ENCODE measurements around the gene SPRY2.
A peak's percentile ranks its signal among the peaks of the same experiment; 100 is the strongest.
"Not testable (repeated sequence)": the region's sequence is repeated elsewhere in the genome, so short reads cannot be mapped to it uniquely, and the experiment has no call there.

SPRY2 gene, protein sequence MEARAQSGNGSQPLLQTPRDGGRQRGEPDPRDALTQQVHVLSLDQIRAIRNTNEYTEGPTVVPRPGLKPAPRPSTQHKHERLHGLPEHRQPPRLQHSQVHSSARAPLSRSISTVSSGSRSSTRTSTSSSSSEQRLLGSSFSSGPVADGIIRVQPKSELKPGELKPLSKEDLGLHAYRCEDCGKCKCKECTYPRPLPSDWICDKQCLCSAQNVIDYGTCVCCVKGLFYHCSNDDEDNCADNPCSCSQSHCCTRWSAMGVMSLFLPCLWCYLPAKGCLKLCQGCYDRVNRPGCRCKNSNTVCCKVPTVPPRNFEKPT

GRCh38 chr13:80341101-80341755, at the start of gene SPRY2:
SPRY2 (minus strand) TSS chr13:80341126; CDS start chr13:80337705, 3,421 bp downstream.
- peak; percentile 98 for DNase-seq (ENCODE audit: low spot score)

DNA sequence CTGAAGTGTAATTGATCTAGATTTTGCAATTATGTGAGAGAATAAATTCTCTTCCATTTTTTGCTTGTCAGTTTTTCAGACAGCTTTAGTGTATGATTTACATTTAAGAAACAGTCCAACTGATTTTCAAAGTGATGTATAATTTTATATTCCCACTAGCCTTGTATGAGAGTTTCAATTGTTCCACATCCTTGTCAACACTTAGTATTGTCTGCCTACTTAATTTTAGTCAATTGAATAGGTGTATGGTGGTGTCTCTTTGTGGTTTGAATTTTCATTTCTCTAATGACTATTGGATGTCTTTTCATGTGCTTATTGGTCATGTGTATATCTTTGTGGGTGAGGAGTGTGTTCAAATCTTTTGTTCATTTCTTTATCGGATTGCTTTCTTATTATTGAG, 49.4 kb upstream of the SPRY2 start:
- no peak for DNase-seq (ENCODE audit: low spot score)

DNA sequence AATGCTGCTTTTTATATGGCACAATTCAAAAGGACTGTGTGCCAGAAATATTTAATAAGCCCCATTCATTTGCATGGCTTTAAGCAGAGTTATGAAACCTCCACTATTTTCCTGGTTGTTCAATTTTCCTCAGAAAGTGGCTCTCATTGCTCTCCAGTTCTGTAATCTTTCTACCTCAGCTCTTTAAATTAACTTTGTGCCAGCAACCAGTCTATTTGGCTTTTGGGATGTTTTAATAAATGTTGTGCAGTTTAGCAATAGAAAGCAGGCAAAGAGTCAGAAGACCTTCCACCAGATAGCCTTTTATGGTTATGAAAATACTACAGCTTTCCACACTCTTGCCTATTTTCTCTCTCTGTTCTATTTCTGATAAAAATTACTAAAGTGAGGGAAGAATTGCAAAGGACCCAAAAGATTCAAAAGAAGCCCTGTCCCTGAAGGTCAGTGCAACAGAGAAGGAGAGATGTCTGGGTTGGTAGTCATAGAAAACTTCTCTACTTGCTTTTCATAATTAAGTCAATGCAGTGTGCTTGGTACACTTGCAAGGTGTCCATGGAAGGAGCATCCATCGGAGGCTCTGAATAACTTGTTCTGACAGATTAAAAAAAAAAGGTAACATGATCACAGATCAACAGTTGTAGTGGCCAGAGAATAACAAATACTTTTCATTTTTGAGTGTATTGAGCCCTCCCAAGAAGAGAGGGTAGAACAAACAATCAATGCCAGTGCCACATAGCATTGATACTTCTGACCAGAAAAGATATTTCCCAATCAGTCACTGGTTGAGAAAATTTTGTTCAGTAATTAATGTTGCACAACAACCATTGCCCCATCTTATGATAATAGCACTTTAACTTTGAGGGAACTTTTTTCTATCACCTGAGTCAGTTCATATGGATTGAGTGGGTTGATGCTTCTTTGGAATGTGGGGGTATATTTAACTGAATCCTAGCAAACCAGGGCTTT, 48.4 kb upstream of the SPRY2 start:
- no peak for DNase-seq (ENCODE audit: low spot score)

DNA sequence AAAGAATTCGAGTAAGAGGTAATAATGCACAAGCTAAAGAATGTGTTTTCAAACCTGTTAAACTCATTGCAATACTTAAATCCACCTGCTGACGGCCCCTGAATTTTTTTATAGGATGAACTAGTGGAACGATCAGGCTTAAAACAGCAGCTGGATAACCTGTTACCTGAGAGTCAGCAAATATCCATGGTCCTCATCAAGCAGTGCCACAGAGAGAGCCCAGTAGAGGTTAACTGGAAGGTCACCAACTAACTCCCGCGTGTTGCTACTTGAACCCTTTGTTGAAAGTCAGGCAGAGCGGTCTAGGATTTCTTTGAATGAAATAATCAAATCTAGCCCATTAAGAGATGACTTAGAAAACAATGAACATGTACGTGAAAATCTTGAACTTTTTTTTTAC, 47.6 kb upstream of the SPRY2 start:
- no peak for DNase-seq (ENCODE audit: low spot score)

DNA sequence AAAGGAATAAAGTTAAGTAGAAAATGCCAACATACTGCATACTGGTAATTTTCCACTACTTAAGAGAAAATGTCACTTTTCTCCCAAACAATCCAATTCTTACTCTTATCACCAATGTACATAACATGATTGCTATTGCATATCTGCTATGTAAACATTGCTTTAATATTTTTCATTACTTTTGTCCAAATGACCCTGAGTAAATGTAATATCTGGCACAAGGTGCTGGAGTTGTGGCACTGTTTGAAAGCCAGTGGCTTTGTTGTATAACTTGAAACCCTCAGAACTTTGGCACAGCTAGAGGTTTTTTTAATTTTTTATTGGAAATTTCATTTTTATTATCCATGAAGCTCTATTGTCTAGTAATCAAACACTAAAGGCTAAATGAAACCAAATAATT, 45.7 kb upstream of the SPRY2 start:
- DNase-seq (ENCODE audit: low spot score) = no peak

- no peak for DNase-seq (ENCODE audit: low spot score)
Observed at GRCh38 chr13:80386002-80386401, 45.1 kb upstream of the SPRY2 start.

DNA sequence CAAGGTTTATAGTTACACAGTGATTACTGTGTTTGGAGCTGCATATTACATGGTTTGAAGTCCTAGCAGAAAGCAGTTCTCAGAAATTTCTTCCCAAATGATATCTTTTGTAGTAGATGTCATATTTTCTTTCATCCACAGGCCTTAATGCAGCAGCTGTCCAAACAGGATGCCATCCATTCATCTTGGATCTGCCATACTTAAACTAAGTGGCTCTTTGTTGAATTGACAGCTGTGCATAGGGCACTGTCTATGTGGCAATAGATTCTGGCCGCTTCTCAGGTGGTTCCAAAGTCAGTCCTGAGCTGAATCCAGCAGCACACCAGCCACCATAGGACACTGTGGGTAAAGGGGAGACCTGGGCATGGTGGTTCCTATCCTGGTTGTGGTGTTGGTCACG, 41.6 kb upstream of the SPRY2 start:
- no peak for DNase-seq (ENCODE audit: low spot score)

DNA sequence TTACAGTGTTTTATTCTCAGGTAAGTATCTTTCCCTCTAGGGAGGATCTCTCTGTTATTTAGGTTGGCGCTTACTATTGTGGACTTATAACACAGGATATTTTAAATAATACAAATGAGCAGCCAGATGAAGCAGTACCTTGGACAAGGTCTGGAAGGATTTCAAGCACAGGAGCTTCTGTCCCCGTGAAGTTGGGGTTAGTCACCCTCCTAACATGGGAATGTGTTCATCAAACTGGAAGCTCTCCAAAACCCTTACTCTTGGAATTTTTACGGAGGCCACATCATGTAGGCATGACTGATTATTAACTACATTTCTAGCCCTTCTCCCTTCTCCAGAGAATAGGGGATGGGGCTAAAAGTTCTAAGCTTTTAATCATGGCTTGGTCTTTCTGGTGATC, 38.3 kb upstream of the SPRY2 start:
- peak; percentile 98 for DNase-seq (ENCODE audit: low spot score)

DNA sequence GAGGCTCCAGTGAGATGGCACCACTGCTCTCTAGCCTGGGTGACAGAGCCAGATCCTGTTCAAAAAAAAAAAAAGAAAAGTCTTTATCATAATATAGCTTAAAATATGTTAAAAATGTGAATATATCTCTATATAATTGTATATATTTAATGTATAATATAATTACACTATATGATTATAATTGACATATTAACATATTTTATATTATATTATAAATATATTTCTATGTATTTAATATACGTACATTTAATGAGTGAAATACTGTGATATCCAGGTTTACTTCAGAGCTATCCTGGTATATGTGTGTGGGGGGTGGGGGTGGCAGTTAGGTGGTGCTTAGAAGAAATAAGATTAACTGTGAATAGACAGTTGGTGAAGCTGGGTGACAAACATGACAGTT, 35.6 kb upstream of the SPRY2 start:
- DNase-seq (ENCODE audit: low spot score) = no peak

DNA sequence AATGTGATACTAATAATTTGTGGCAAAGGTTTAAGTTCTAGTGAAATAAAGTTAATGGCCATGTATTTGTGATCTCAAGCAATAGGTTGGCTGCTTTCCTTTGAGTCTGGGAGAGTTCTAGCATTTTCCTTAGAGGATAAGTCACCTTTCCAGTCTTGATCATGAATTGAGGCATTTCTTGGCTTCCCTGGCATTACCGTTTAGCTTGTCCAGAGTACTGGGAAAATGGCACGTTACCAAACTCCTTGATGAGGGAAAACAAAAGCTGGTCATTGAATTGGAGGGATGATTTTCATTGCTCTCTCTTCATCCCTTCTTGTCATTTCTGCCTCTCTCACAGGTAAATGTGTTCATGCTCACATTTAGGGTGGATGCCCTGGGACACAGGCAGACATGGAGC, 34.0 kb upstream of the SPRY2 start:
- DNase-seq (ENCODE audit: low spot score) = no peak

DNA sequence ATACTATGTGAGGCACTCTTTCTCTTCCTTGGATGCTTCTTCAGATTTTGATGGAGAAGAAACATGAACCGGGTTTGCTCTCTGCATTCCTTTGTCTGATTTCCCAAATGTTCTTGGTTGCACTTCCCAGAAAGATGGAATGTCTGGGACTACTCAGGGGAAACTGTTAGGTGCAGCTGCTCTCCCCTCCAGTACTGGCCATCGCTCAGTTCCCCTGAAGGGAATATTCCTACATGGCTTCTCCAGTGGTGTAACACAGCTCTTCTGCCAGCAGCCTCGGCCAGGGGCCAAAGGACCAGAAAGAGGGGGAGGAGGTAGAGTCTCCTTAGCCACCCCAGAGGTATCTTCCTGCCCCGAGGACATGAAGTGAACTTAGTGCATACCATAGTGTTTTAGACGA, 33.5 kb upstream of the SPRY2 start:
- DNase-seq (ENCODE audit: low spot score) = no peak

GRCh38 chr13:80371840-80372509, 31.0 kb upstream of the SPRY2 start:
- no peak for DNase-seq (ENCODE audit: low spot score)

- DNase-seq (ENCODE audit: low spot score) = no peak
Observed at GRCh38 chr13:80367473-80367872, 26.5 kb upstream of the SPRY2 start.

DNA sequence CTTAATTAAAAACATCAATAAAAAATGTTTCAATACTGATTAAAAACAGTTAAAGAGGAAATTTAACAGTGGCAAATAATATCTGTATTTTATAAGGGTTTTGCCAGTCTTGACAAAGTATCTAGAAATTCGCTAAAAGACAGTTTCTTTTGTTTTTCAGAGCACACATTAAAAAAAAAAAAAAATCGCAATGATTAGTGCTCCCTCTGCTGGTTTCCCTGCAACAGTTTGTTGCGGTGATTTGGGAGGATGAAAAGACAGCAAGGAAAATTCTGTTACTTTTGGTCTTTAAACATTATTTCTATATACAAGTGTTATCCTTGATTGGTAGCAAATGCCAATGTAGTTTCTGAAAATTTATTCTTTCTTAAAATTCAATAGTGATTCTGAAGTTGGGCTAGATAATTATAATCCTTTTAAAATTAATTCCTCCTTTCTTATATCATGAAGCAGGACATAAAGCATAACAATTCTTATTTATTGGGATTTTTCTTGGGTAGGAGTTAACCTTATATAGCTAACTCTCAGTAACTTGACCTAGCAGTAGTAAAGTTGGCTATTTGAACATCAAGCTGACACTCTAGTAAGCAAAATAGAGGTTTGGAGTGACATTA, 23.1 kb upstream of the SPRY2 start:
- peak; percentile 39 for DNase-seq (ENCODE audit: low spot score)

GRCh38 chr13:80362481-80362880, 21.6 kb upstream of the SPRY2 start:
- DNase-seq (ENCODE audit: low spot score) = no peak

DNA sequence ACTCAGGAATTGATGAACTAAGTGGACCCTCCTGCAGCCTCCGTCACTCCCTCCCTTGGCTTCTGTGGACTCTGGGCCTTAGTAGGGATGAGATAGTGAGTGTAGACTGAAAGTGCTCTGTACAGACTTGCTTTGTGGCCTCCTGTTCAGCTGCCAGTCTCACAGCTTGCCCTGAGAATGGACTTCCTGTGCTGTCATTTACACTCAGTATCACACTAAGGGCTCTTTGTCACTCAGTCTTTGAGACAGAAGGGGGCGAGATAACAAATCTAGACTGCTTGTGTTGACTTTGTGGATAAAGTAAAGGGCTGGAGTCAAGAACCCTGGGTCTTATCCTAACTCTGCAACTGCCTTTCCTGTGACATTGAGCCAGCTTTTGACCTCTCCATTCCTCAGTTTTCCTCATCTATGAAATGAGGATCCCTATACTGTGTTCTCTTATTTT, 21.0 kb upstream of the SPRY2 start:
- DNase-seq (ENCODE audit: low spot score) = peak; percentile 21

- DNase-seq (ENCODE audit: low spot score) = no peak
Observed at GRCh38 chr13:80361298-80361697, 20.4 kb upstream of the SPRY2 start.

DNA sequence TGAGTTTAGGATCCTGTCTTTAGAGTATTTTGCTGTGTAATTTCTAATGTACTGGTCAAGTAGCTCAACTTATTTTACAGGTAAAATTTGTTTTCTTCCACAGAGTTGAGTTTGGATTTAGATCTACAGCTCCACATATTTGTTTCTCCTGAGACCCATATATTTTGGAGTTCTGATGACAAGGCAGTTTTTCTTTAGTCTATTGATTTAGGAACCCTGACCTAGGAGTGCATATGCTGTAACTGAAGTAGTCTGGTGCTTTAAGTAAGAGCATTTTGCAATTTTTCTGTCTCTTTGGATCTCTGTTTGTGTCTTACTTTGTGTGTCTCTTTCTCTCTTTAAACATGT, 19.5 kb upstream of the SPRY2 start:
- no peak for DNase-seq (ENCODE audit: low spot score)

DNA sequence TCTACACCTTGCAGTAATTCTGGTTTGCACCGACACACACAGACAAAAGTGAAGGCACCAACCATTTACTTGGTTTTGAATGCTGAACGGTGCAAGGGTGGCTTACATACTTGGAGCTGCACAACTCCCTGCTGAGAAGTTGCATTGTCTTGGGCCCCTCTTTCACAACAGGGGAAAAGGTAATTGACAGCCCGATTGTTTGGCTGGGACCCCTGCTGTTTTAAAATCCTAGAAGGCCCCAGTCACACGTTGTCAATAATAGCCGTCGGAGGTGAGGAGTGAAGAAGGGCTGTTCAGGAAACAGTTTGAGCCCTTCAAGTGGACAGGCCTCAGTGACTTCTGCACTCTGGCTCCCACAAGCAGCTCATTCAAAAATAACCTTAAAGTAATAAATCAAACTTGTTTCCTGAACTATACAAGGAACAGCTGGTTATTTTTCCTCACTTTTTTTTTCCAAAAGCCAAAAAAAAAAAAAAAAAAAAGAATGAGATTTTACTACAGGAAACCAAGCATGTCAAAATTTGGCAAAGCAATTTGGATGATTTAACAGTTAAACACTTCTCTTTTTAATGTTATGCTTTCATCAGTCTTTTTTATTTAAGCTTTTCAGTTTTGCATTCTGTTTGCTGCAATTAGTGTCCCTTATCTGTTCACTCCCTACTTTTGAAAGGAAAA, 19.0 kb upstream of the SPRY2 start:
- DNase-seq (ENCODE audit: low spot score) = no peak

- DNase-seq (ENCODE audit: low spot score) = no peak
Observed at GRCh38 chr13:80359414-80359777, 18.5 kb upstream of the SPRY2 start.

DNA sequence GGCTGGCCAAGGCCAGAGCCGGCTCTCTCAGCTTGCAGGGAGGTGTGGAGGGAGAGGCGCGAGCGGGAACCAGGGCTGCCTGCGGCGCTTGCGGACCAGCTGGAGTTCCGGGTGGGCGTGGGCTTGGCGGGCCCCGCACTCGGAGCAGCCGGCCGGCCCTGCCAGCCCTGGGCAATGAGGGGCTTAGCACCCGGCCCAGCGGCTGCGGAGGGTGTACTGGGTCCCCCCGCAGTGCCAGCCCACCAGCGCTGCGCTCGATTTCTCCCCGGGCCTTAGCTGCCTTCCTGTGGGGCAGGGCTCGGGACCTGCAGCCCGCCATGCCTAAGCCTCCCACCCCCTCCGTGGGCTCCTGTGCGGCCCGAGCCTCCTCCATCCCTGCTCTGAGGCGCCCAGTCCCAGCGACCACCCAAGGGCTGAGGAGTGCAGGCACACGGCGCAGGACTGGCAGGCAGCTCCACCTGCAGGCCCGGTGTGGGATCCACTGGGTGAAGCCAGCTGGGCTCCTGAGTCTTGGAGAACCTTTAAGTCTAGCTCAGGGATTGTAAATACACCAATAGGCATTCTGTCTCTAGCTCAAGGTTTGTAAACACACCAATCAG, 14.7 kb upstream of the SPRY2 start:
- DNase-seq (ENCODE audit: low spot score) = not testable (repeated sequence)

Data from kidney tubule cell (primary cell).